HG03460 (cell line): ENCODE measurements around the gene TENM3.
"Not testable (repeated sequence)": the region's sequence is repeated elsewhere in the genome, so short reads cannot be mapped to it uniquely, and the experiment has no call there.

Experiments
- ATAC-seq: cut with Tn5 transposase; IDR thresholded peaks from one replicate; pipeline ENCODE4 v1.9.1; 2021; ENCODE audit not compliant: unreplicated experiment

The TENM3 gene

DNA sequence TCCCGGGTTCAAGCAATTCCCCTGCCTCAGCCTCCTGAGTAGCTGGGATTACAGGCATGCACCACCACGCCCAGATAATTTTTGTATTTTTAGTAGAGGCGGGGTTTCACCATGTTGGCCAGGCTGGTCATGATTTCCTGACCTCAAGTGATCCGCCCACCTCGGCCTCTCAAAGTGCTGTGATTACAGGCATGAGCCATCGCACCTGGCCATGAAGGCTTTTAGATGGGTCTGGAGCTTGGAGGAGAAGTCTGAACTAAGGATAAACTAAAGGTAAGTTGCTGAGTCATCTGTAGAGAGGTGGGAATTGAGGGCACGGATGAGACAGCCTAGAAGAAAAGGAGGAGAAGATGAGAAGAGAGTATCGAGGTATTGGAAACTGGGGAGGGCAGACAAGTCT lies at the start of gene TENM3:
Gene TENM3 (plus strand): TSS at position 199 of the 400 bp plus-strand sequence. CDS start 80,619 bp downstream, outside the sequence.
- ATAC-seq, result not testable (repeated sequence)

- no peak for ATAC-seq
Measured at GRCh38 chr4:182194091-182194824, 48.9 kb upstream of the TENM3 start.

DNA sequence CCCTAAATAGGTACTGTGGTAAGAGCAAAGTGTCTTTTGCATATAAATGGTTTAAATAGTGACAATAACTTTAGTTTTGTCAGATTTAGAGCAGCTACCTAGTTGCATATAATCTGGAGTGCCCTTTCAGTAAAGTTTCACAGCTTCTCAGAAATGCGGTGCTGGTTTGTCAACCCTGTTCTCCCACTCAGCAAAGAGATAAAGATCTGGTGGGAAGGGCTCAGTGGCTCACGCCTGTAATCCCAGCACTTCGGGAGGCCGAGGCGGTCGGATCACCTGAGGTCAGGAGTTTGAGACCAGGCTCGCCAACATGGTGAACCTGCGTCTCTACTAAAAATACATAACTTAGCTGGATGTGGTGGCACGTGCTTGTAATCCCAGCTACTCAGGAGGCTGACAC lies 45.6 kb upstream of the TENM3 start:
- ATAC-seq, result no peak

DNA sequence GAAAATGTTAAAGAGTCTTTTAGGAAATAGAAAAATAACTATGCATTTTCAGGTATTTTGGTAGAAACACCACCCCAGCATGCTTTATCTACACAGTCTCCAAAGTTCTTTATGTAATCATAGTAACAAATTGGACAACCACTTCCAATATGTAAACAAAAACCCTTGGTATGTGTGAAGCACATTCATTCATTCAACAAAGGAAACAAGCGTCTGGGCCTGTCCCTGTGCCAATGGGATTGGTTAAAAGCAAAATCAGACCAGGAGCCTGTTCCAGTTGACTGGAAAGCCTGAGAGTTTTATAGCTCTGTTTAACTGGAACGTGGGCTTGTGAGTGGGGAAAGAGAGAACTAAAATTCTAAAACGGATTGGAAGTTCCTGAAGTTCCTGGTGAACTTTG lies 41.3 kb upstream of the TENM3 start:
- ATAC-seq, result no peak

DNA sequence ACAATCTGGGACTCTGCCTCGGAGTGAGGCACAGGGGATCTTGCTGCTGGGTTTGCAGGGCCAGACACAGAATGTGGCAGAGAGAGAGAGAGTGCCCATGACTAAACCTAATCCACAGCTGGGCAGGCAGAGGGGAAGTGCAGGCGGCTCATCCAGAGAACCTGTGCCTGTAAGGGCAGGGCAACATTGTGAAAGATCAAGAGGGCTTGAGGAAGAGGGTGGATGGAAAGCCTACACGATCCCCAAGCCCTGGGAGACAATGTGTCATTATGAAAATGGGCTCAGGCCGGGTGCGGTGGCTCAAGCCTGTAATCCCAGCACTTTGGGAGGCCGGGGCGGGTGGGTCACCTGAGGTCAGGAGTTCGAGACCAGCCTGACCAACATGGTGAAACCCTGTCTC lies 40.6 kb upstream of the TENM3 start:
- no peak for ATAC-seq

DNA sequence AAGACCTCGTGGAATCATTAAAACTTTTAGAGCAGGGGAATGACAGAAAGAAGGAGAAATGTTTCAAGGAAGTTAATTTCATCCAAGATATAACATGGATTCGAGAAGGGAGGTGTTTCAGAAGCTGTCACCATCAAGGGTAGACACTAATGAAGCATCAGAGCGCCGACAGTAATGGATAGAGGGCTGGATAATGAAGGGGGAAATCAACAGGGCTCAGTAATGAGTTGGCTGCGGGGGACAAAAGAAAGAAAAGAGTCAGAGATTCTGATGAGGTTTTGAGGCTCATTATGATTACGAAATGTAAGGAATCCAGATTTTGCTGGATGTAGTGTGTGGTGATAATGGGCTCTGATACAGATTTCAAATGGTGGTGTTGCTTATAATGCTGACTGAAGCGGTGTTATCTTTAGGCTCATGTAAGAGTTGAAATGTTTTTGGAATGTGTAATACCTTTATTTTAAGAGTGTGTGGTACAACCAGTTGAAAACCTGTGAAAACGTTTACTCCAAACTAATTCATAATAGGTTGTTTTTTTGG lies 39.3 kb upstream of the TENM3 start:
- no peak for ATAC-seq

DNA sequence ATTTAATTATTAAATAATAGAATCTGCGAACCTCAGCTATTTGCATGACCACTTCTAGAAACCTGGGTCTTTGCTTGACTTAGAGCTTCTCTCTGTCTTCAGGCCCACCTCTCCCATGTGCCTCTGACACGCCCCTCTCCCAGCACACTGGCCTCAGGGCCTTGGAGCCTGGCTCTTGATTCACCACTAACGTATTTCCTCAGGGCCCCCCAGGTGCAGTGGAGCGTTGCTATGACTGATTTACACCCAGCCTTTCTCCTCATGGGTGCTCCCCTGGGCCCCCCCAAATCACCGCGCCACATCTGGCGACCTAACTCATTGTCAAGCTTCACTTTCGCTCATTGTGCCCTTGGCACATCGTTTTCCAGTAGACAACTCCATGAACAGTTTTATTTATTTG lies 37.9 kb upstream of the TENM3 start:
- no peak for ATAC-seq

DNA sequence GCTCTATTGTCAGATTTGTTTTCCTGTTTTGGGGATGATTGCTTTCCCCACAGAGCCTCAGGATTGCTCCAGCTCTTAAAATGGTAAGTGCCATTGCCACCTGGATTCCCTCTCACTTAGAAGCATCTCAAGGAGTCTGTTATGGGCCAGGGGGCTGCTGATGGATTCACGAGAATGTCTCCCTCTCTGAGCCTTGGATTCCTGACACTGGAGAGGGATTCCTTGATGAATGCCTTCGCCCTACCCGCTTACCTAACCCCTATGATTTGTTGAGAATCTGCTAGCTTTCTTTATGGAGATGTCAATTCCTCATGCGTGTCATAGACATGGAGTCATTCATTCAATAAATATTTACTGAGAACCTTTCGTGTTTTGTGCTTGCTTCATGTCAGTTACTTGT lies 36.9 kb upstream of the TENM3 start:
- no peak for ATAC-seq

DNA sequence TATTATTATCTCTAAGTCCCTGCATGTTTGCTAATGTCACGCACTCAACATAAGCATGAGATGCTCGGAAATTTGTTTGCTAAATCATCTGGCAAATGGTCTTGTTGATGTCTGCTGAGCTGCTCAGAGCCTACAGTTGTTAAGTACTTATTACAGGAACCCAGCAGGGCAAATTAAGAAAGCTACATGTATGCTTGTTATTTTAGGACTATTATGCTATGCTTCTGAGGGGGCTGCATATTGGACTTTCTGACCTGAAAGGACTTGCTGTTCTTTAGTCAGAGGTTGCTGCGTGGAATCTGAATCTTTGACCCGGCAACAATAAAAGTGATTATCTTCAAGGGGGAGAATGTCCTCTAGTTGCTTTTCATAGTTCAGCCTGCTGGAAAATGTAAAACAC lies 36.3 kb upstream of the TENM3 start:
- ATAC-seq, result no peak

GRCh38 chr4:182207830-182208396 lies 35.3 kb upstream of the TENM3 start:
- no peak for ATAC-seq

DNA sequence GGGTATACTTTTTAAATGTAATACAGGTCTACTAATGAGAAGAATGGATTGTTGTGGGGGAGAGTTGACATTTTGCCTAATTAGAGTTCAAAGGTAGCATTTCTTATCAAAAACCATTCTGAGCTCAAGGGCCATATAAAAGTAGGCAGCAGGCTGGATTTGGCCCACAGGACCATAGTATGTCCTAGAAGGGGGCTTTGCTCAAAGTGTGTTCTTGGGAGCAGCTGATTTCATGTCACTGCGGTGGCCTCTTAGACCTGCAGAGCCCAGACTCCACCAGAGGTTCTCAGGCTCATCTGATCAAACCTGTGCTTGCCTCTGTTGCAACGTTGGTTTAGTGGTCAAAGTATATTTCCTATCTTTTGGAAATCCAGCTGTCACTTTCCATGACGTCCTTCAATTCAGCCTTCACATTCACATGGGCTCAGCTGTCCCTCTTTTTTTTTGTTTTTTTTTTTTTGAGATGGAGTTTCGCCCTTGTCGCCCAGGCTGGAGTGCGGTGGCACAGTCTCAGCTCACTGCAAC lies 34.6 kb upstream of the TENM3 start:
- ATAC-seq, result no peak

DNA sequence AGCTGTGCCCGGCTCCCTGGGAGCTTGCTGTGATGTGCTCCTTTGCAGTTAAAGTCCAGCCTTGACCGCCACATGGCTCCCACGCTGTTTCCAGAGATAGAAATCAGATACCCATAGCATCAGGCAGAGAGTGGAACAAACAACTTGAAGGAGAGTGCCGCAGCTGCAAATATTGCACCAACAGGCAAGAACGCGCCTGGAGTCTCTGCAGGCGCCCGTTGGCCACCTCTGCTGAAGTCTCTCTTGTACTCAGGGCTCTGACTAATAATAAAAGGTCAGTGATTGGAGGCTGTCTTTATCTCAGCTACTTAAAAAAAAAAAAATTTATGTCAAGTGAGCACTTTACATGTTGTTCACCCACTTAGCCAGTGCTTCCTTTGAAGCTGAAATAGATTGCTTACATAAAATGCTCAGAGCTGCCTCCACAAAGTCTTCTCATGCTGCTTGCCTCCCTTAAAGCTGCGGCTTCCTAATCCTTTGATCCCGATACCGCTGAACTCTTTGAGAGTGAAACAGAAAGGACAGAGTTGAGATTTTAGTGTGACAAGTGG lies 30.9 kb upstream of the TENM3 start:
- no peak for ATAC-seq

DNA sequence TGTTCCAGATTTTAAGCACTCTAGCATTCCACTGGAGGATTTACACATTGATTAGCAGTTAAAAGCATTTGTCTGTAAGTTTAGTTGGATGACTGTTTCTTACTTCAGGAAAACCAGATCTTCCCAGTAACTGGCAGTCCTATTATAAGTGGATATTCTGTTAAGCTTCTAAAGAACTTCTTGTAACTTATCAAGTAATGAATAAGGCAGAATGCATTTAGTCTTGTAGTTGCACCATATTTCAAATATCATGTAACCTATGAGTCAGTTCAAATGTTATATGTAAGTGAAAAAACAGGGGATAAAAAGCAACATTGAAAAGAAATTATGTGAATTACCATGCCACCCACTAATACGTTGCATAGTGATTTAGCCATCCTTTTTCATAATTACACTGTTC lies 30.2 kb upstream of the TENM3 start:
- no peak for ATAC-seq

GRCh38 chr4:182215148-182215547 lies 28.1 kb upstream of the TENM3 start:
- no peak for ATAC-seq

DNA sequence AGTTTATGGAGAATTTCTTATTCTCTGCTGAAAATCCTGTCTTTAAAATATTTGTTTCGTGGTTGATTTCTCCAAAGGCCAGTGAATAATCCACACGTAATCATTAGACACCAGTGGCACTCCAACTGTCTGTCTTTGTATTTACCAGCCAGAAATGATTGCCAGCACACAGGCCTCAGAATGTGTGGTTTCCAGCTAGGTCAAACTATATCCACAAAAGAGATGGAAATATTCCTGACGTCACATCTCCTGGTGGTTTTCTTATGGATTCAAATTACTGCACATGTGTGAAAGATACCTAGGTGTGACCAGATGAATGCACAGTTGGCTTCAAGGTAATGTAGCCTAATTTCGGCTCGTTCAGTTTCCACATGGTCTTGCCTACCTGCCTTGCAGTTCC lies 27.2 kb upstream of the TENM3 start:
- no peak for ATAC-seq

DNA sequence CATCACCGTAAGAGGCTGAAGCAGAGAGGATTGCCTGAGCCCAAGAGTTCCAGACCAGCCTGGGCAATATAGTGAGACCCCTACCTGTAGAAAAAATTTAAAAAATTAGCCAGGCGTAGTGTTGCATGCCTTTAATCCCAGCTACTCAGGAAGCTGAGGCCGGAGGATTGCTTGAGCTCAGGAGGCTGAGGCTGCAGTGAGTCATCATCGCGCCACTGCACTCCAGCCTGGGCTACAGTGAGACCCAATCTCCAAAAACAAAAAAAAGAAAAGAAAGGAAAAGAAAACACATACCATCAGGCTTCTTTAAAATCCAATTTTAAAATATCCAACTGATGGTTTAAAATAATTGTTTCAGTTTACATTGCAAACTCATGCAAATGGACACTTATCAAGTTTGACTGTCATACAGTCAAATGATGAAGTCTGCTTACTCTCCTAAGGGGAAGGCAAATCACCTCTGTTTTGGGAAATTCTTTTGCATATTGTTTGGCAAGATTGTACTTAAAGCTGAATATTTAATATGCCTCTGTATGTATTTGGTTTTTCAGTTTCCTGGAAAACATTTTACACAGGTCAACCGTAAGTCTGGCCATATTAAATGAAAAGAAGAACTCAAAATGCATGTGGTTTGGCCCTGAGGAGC lies 23.7 kb upstream of the TENM3 start:
- ATAC-seq, result no peak

DNA sequence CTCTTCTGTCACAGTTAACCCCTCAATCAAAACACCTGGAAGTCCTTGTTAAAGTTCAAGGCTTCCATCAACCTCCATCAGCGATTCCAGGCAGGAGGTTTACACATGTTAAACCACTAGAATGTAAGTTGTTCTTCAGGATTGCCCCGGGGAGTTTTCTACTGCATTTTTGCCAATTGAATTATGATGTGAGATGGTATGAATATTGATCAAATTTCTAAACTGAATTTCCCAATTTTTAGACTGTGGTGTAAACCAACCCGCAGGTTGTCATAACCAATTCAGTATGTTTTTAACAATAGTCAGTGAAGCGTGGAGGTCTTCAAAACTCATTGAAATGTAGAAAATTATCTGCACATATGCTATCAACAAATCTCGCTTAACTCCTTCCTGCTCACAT lies 21.2 kb upstream of the TENM3 start:
- no peak for ATAC-seq

DNA sequence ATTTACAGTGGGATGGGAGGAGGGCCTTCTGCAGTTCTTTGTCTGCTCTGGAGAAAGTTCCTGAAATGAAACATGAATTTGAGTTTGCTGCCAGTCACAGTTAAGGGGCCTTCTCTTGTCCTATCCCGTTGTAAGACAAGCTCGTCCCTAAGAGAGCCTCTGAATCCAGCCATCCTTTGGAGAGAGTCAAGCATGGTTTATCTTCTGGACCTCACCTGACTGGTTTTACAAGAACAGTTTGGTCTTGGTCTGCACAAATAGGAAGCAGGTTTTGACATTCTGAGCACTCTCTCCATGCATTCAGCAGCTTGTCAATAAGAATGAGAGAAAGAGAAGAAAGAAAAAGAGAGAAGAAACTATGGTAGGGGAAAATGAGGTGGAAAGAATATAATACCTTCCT lies 20.4 kb upstream of the TENM3 start:
- ATAC-seq, result no peak

- no peak for ATAC-seq
Measured at GRCh38 chr4:182223708-182224107, 19.5 kb upstream of the TENM3 start.

DNA sequence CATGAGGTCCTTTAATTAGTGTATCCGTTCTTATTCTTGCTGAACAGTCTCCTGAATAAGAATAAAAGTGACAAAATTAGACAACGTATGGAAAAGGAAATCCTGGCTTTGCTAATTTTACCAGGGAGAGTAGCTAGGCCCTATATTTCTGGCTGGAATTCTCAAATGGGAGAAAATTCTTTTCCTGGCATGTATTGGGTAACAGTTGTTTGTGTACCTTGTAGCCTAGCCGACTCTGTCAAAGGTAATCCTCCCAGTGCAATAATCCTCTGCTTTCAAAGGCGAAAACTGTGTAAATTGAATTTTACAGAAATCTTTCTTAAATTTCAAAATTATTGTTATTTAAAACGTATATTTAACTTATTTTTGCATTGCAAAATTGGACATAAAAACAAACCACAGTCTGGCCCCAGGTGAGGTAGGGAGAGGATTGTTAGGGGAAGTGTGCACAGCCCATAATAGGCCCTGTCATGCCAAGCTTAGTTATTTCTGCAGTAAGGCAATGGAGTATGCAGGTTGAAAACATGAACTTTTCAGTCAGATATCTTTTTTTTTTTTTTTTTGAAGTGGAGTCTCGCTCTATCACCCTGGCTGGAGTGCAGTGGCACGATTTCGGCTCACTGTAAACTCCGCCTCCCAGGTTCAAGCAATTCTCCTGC lies 18.9 kb upstream of the TENM3 start:
- no peak for ATAC-seq

DNA sequence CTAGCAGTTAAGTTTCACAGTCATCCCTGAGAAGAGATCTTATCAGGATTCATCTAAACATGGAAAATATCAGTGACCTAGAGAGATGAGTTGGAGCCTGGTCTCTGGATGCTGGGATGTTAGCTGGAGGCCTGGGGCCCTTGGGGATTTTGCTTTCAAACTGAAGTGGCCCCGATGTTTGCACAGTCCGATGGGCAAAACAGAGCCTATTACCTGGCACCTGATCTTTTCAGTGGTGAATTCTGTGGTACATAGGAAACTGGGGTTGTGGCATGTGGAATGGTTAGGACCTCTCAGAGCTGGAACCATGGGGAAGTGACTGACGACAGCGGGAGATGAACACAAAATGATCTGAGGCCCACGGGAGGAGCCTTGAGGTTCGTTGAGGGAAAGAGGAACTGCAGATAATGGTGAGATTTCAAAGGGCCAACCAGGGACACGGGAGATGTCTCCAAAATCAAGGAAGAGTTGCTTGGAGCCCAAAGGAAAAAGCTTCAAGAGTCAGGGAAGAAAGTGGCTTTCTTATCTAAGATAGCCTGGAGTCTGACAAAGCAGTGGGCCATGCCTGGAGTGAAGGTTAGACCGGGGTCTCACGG lies 17.8 kb upstream of the TENM3 start:
- ATAC-seq, result no peak
